Measurements from ENCODE around the gene LRRC1. TPM values are rescaled to one million over a fixed set of nuclear protein-coding genes. Genes with fewer than 3 reads are reported as not detected.

The LRRC1 gene
- total and polyA plus RNA-seq, 2 donors (not counting 3 experiments of a cell fraction or from before 2014, with no cell fraction given) = 5.6 to 11.7 TPM

GRCh38 chr6:53845280-53846195 lies 50.7 kb downstream of the LRRC1 start:
- intact Hi-C loops (cut with micrococcal nuclease) = no loop called here
- H3K79me2 ChIP-seq (ENCODE audit: control insufficient read depth, insufficient read depth, low read length) = no peaks in the 10 kb centered on the region
- BruUV-seq (replicated peaks) = no TSS peak

GRCh38 chr6:53846250-53846649 lies 51.4 kb downstream of the LRRC1 start:
- H3K4me3 ChIP-seq (replicated peaks in 1 of 3; ENCODE audit: insufficient read depth in 1 of 3, low read depth in 1 of 3, low read length in 3 of 3) = no peak overlapping the region
- H3K4me2 ChIP-seq (ENCODE audit: insufficient read depth, low read length) = no peak overlapping the region
- H3K9me3 ChIP-seq (replicated peaks; ENCODE audit: control insufficient read depth, insufficient read depth, low read length) = no peaks in the 10 kb centered on the region
- no peak for FAIRE-seq
- BruUV-seq (replicated peaks) = no TSS peak
- H3K9ac ChIP-seq (replicated peaks; ENCODE audit: extremely low read depth, insufficient read depth, low read length) = no peak overlapping the region
- H3K79me2 ChIP-seq (ENCODE audit: control insufficient read depth, insufficient read depth, low read length) = no peaks in the 10 kb centered on the region
- ChIA-PET CTCF (interaction anchor here (1.4 kb wide), 1 partner anchor 110 kb away, joined by 3 read pairs; no protein-coding TSS in a partner anchor), POLR2A (no interaction called here)
- H3K4me1 ChIP-seq (ENCODE audit: control insufficient read depth, extremely low read depth, insufficient read depth, low read length) = no peaks in the 10 kb centered on the region
- H3K27ac ChIP-seq (ENCODE audit: insufficient read depth, low read depth, low read length) = no peak overlapping the region
- dilution Hi-C loops (cut with MboI; ENCODE audit: extremely low pct_ligation_motif_present, low sequenced_read_pairs) (no loop called here), intact Hi-C loops (cut with micrococcal nuclease) (no loop called here)
- TF ChIP-seq POLR2A (IDR thresholded peaks at IDR 0.05; ENCODE audit: low read depth, low read length) (no peak), EZH2 (IDR thresholded peaks at IDR 0.05; ENCODE audit: borderline replicate concordance, low read depth, low read length, severe bottlenecking) (no peak), MAX (IDR thresholded peaks at IDR 0.05; ENCODE audit: insufficient read depth, insufficient read length) (no peak), JUN (IDR thresholded peaks at IDR 0.05; ENCODE audit: borderline replicate concordance, insufficient read depth, insufficient read length, low read depth) (no peak), GATA2 (IDR thresholded peaks at IDR 0.05; ENCODE audit: insufficient read depth, insufficient read length, low read depth, low read length) (no peak), MYC (IDR thresholded peaks at IDR 0.05; ENCODE audit: low read depth, low read length) (no peak), FOS (IDR thresholded peaks at IDR 0.05; ENCODE audit: borderline replicate concordance, insufficient read depth, low read length) (no peak), POLR2AphosphoS5 (IDR thresholded peaks at IDR 0.05; ENCODE audit: insufficient read depth, low read depth, low read length) (no peak), CTCF (IDR thresholded peaks at IDR 0.05; ENCODE audit: extremely low read depth in 1 of 2, insufficient read depth in 1 of 2, low read depth in 1 of 2, low read length in 2 of 2) (no peak)
- no peaks in the 10 kb centered on the region for H3K27me3 ChIP-seq (ENCODE audit: control insufficient read depth in 2 of 2, insufficient read depth in 2 of 2, low read length in 2 of 2)
- no peak for DNase-seq (ENCODE audit: low read depth, low spot score)
- H3K36me3 ChIP-seq (ENCODE audit: control insufficient read depth in 2 of 2, extremely low read depth in 1 of 2, insufficient read depth in 2 of 2, low read length in 2 of 2) = no peaks in the 10 kb centered on the region
- H2AFZ ChIP-seq (ENCODE audit: low read depth, low read length) = no peak overlapping the region
- no peaks in the 10 kb centered on the region for H3K9me1 ChIP-seq (replicated peaks; ENCODE audit: control insufficient read depth, extremely low read depth, insufficient read depth, low read length)
- H4K20me1 ChIP-seq (replicated peaks; ENCODE audit: control insufficient read depth, extremely low read depth, insufficient read depth, low read length) = no peaks in the 10 kb centered on the region

More at GRCh38 chr6:53845280-53846195, 50.7 kb downstream of the LRRC1 start:
- dilution Hi-C loops (cut with MboI; ENCODE audit: extremely low pct_ligation_motif_present, low sequenced_read_pairs) = no loop called here
- Histone ChIP-seq H3K27ac (ENCODE audit: insufficient read depth, low read depth, low read length) (no peak overlapping the region), H3K9me3 (replicated peaks; ENCODE audit: control insufficient read depth, insufficient read depth, low read length) (no peaks in the 10 kb centered on the region), H3K27me3 (ENCODE audit: control insufficient read depth in 2 of 2, insufficient read depth in 2 of 2, low read length in 2 of 2) (no peaks in the 10 kb centered on the region), H3K4me2 (ENCODE audit: insufficient read depth, low read length) (no peak overlapping the region), H3K4me3 (replicated peaks in 1 of 3; ENCODE audit: insufficient read depth in 1 of 3, low read depth in 1 of 3, low read length in 3 of 3) (no peak overlapping the region), H3K9ac (replicated peaks; ENCODE audit: extremely low read depth, insufficient read depth, low read length) (no peak overlapping the region), H2AFZ (ENCODE audit: low read depth, low read length) (no peak overlapping the region), H4K20me1 (replicated peaks; ENCODE audit: control insufficient read depth, extremely low read depth, insufficient read depth, low read length) (no peaks in the 10 kb centered on the region), H3K9me1 (replicated peaks; ENCODE audit: control insufficient read depth, extremely low read depth, insufficient read depth, low read length) (no peaks in the 10 kb centered on the region), H3K4me1 (ENCODE audit: control insufficient read depth, extremely low read depth, insufficient read depth, low read length) (no peaks in the 10 kb centered on the region), H3K36me3 (ENCODE audit: control insufficient read depth in 2 of 2, extremely low read depth in 1 of 2, insufficient read depth in 2 of 2, low read length in 2 of 2) (no peaks in the 10 kb centered on the region)
- ChIA-PET CTCF (interaction anchor here (1.4 kb wide), 1 partner anchor 111 kb away, joined by 3 read pairs; no protein-coding TSS in a partner anchor), POLR2A (no interaction called here)
- TF ChIP-seq MAX (IDR thresholded peaks at IDR 0.05; ENCODE audit: insufficient read depth, insufficient read length) (no peak), GATA2 (IDR thresholded peaks at IDR 0.05; ENCODE audit: insufficient read depth, insufficient read length, low read depth, low read length) (no peak)
- FAIRE-seq (no peak), DNase-seq (ENCODE audit: low read depth, low spot score) (no peak)
